ENCODE data around the gene MAST4.

MAST4 gene

GRCh38 chr5:67215519-67216471 is 619.6 kb downstream of the MAST4 start:
- TF ChIP-seq CTCF (conservative IDR thresholded peaks at IDR 0.05) = no peak
- peak overlapping the region; percentile 94 for H3K27ac ChIP-seq

- H3K27ac ChIP-seq = peak overlapping the region; percentile 94
- TF ChIP-seq CTCF (conservative IDR thresholded peaks at IDR 0.05) = no peak
Observed at GRCh38 chr5:67216564-67216963, 620.4 kb downstream of the MAST4 start.
